Right atrium auricular region (tissue), 2 donors: ENCODE results near the gene CES2. TPM values are rescaled to one million over a fixed set of nuclear protein-coding genes. Genes with fewer than 3 reads are reported as not detected.
"Not testable (repeated sequence)": the region's sequence is repeated elsewhere in the genome, so short reads cannot be mapped to it uniquely, and the experiment has no call there.

Source experiments
- DNase-seq: peaks from one replicate; pipeline ENCODE4 v3.0.0-alpha.2; 2019; ENCODE audit warnings: low spot score
- H3K27ac ChIP-seq, 2 donors: fragments of 200-600 bp; sonication (generic); 1 replicate in 1 of 2; 2 replicates in 1 of 2; pipeline ENCODE4 v1.5.1; 2016 to 2019
- H3K27me3 ChIP-seq, 2 donors: fragments of 200-600 bp; sonication (generic); one replicate each; pipeline versions ENCODE4 v1.5.1 to v1.6.0; 2017 to 2019
- H3K36me3 ChIP-seq: fragments of 200-600 bp; sonication (generic); one replicate; pipeline ENCODE4 v1.5.1; 2016
- H3K4me1 ChIP-seq, 2 donors: fragments of 200-600 bp; sonication (generic); one replicate each; pipeline versions ENCODE4 v1.5.1 to v1.6.0; 2017 to 2019
- H3K4me3 ChIP-seq, 2 donors: fragments of 200-600 bp; sonication (generic); 1 replicate in 1 of 2; 2 replicates in 1 of 2; pipeline ENCODE4 v1.5.1; 2017 to 2019; ENCODE audit warnings: mild to moderate bottlenecking in 1 of 2, moderate library complexity in 1 of 2
- H3K9me3 ChIP-seq, 2 donors: fragments of 200-600 bp; sonication (generic); one replicate each; pipeline ENCODE4 v1.5.1; 2019
- total RNA-seq, 2 donors: library from RNA; depleted of rRNA; stranded (reverse); fragments of >200 nt; gene quantifications; one replicate each; pipeline ENCODE4 v1.1.0, GENCODE V29; 2016
- TF ChIP-seq, protein P1 (sequence below), 2 donors: fragments of 200-600 bp; sonication (generic); IDR thresholded peaks; one replicate each; pipeline ENCODE4 v1.5.1; 2019; ENCODE audit warnings: antibody characterized with exemption in 2 of 2

CES2 gene
- total RNA-seq, 2 donors from 2014 or later, result 33.1 to 51.4 TPM

DNA sequence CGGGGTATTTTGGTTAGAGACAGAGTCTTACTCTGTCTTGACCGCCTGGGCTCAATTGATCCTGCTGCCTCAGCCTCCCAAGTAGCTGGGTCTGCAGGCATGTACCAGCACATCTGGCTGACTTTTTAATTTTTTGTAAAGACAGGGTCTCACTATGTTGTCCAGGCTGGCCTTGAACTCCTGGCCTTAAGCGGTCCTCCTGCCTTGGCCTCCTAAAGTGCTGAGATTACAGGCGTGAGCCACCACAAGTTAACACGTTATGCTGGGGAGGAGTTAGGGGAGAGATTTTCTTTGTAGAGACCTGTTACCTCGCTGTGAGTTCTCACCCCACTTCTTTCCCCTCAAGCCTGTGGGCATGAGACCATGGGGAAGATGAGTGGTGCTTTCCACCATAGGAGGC, 51.2 kb downstream of the CES2 start:
- Histone ChIP-seq H3K4me1 (no peaks in the 10 kb centered on the region), H3K36me3 (no peaks in the 10 kb centered on the region), H3K4me3 (no peak overlapping the region), H3K27ac (no peak overlapping the region), H3K9me3 (no peaks in the 10 kb centered on the region), H3K27me3 (no peaks in the 10 kb centered on the region)
- DNase-seq, result no peak
- TF ChIP-seq, protein P1, sequence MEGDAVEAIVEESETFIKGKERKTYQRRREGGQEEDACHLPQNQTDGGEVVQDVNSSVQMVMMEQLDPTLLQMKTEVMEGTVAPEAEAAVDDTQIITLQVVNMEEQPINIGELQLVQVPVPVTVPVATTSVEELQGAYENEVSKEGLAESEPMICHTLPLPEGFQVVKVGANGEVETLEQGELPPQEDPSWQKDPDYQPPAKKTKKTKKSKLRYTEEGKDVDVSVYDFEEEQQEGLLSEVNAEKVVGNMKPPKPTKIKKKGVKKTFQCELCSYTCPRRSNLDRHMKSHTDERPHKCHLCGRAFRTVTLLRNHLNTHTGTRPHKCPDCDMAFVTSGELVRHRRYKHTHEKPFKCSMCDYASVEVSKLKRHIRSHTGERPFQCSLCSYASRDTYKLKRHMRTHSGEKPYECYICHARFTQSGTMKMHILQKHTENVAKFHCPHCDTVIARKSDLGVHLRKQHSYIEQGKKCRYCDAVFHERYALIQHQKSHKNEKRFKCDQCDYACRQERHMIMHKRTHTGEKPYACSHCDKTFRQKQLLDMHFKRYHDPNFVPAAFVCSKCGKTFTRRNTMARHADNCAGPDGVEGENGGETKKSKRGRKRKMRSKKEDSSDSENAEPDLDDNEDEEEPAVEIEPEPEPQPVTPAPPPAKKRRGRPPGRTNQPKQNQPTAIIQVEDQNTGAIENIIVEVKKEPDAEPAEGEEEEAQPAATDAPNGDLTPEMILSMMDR (IDR thresholded peaks at IDR 0.05), result no peak

DNA sequence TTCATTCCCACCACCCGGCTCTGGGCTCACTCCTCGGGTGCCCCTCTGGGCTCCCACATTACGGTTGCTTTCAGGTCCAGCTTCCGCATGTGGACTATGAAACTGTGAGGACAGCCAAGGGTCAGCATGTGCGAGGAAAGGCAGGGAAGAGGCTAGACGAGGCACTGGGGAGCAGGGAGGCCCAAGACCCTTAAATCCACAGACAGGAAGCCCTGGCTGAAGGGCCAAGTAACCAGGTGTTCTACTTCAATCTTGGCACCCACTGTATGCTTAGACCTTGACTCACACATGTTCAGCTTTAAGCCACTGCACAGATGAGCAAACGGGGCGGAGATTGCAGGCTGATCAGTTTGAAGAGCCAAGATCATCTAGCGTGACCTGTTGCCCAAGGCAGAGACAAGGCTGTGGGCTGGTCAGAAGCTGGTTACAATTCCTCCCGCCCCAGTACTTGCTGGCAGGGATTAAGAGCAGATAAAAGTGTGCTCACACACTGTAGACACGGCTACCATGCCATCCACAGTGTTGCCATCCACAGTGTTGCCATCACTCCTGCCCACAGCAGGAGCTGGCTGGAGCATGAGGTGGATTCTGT, 53.0 kb downstream of the CES2 start, which contains the start of gene CES4A:
TSS of gene CES4A (plus strand) at position 393 of the 592 bp plus-strand sequence. CDS start at position 577, 184 bp downstream.
- no peak for DNase-seq
- H3K27ac ChIP-seq, result no peak within 1 kb of the TSS
- H3K4me1 ChIP-seq, result no peaks in the 10 kb centered on the region
- no peaks in the 10 kb centered on the region for H3K36me3 ChIP-seq
- no peaks in the 10 kb centered on the region for H3K27me3 ChIP-seq
- H3K4me3 ChIP-seq, result no peak within 1 kb of the TSS
- TF ChIP-seq, protein P1 (IDR thresholded peaks at IDR 0.05), result no peak
- H3K9me3 ChIP-seq, result no peaks in the 10 kb centered on the region

DNA sequence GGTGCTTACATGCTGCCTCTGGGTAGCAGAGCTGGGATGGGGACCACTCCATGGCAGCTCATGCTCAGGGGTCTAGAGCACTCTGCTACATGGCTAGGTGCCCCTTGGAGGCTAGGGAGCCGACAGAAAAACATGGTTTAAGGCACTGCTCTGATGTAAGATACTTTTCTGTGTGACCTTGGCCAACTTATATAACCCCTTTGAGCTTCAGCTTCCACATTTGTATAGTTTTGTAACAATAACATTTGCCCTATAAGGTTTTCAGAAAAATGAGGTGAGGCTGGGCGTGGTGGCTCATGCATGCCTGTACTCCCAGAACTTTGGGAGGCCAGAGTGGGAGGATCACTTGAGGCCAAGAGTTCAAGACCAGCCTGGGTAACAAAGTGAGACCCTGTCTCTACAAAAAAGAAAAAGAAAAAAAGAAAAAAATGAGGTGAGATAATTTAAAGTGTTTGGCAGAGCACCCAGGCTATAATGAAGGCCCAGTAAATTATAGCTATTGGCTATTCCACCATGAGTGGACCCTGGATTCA, 56.3 kb downstream of the CES2 start:
- peaks cover 0 to 9% of the 10 kb centered on the region in 2 donors for H3K4me1 ChIP-seq
- no peaks in the 10 kb centered on the region for H3K27me3 ChIP-seq
- TF ChIP-seq, protein P1 (IDR thresholded peaks at IDR 0.05), result no peak
- no peak for DNase-seq
- H3K4me3 ChIP-seq, result no peak overlapping the region
- no peak overlapping the region for H3K27ac ChIP-seq
- H3K9me3 ChIP-seq, result no peaks in the 10 kb centered on the region
- no peaks in the 10 kb centered on the region for H3K36me3 ChIP-seq

DNA sequence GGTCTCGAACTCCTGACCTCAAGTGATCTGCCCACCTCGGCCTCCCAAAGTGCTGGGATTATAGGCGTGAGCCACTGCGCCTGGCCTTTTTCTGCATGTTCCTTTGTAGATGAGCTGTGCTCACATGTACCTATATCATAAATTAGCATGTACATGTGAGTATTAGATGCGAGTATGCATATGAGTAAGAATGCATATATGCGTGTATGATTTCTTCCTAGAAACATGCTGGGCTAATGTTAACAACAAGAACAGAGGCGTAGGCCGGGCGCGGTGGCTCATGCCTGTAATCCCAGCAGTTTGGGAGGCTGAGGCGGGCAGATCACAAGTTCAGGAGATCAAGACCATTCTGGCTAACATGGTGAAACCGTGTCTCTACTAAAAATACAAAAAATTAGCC, 58.2 kb downstream of the CES2 start:
- not testable (repeated sequence) for H3K27me3 ChIP-seq, DNase-seq, H3K27ac ChIP-seq

More for the DNA sequence above, 58.2 kb downstream of the CES2 start:
- H3K4me1 ChIP-seq, result peaks cover 0 to 20% of the 10 kb centered on the region in 2 donors
- not testable (repeated sequence) for H3K9me3 ChIP-seq, H3K4me3 ChIP-seq, H3K36me3 ChIP-seq

Other genes with a start within 250 kb of the CES2 start
- gene CMTM4, start 238.8 kb upstream of the CES2 start, total RNA-seq, result 10 to 100 TPM in 1 of 2 donors, 1 to 10 TPM in 1; 7.5 to 15.2 TPM
- 10 to 100 TPM; 76.9 to 89.6 TPM for gene DYNC1LI2, start 183.9 kb upstream of the CES2 start, total RNA-seq
- gene TERB1, start 133.9 kb upstream of the CES2 start, total RNA-seq, result not detected
- 10 to 100 TPM; 25.6 to 27.3 TPM for gene NAE1, start 104.5 kb upstream of the CES2 start, total RNA-seq
- not detected for gene CA7, start 91.1 kb upstream of the CES2 start, total RNA-seq
- 1 to 10 TPM; 1.7 to 3.4 TPM for gene PDP2, start 55.0 kb upstream of the CES2 start, total RNA-seq
- 1 to 10 TPM in 1 of 2 donors, under 1 TPM in 1; 0.79 to 1.4 TPM for gene CDH16, start 16.6 kb upstream of the CES2 start, total RNA-seq
- 100 to 1,000 TPM; 173 to 266 TPM for gene RRAD, start 10.0 kb upstream of the CES2 start, total RNA-seq
- gene CIAO2B, start 1.1 kb upstream of the CES2 start, total RNA-seq, result 100 to 1,000 TPM in 1 of 2 donors, 10 to 100 TPM in 1; 75.3 to 118 TPM
- gene CES3, start 25.8 kb downstream of the CES2 start, total RNA-seq, result under 1 TPM; 0.16 to 0.89 TPM
- gene CES4A, start 53.1 kb downstream of the CES2 start, total RNA-seq, result 10 to 100 TPM in 1 of 2 donors, 1 to 10 TPM in 1; 7.8 to 20.6 TPM
- gene CBFB, start 93.6 kb downstream of the CES2 start, total RNA-seq, result 10 to 100 TPM; 25.7 to 49.3 TPM
- 10 to 100 TPM; 10.3 TPM for gene PHAF1, start 174.4 kb downstream of the CES2 start, total RNA-seq
- gene B3GNT9, start 215.5 kb downstream of the CES2 start, total RNA-seq, result 10 to 100 TPM; 12.2 to 31.6 TPM
- 10 to 100 TPM; 12.8 to 16.1 TPM for gene TRADD, start 224.4 kb downstream of the CES2 start, total RNA-seq
- 10 to 100 TPM in 1 of 2 donors, 1 to 10 TPM in 1; 9.5 to 11.6 TPM for gene FBXL8, start 224.4 kb downstream of the CES2 start, total RNA-seq
- 100 to 1,000 TPM in 1 of 2 donors, 10 to 100 TPM in 1; 15.3 to 157 TPM for gene HSF4, start 229.2 kb downstream of the CES2 start, total RNA-seq
- gene NOL3, start 235.0 kb downstream of the CES2 start, total RNA-seq, result 100 to 1,000 TPM in 1 of 2 donors, 10 to 100 TPM in 1; 87.5 to 103 TPM
- gene MATCAP1, start 248.4 kb downstream of the CES2 start, total RNA-seq, result 1 to 10 TPM; 4.2 to 7.8 TPM